ENCODE results near the gene TRIO.

TRIO gene

DNA sequence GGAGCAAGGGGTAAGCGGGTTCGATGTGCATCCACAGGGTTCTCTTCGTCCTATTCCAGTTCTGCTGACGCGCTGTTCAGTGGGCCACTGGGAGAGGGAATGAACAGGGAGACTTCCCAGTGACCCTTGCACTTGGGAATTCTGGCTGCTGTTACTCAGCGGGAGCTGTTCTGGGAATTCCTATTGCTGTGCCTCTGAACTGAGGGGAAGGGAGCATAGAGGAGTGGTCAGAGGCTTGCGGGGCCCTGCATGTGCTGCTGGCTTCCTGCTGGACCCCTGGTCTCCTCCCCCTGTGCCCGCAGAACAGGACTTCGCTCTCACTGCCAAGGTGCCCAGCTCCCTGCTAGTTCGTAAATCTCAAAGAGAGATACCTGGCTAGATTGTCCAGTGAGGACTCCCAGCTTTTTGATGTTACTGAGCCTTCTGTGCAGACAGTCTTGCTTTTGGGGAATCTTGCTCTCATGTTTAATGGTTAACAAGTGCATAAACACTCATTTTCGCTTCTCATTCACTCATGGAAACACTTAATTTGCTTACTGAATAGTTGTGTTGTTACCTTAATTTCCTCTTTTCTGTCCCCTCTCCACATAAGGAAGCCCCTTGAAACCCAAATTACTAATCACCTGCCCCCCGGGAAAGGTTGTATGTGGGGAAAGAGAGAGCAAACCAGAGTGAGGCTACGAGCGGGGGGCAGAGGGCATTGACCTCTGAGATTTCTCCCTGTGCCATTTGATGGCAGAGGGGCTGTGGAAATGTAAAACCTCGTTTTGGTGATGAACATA, 5.9 kb downstream of the TRIO start:
- no peak for DNase-seq

DNA sequence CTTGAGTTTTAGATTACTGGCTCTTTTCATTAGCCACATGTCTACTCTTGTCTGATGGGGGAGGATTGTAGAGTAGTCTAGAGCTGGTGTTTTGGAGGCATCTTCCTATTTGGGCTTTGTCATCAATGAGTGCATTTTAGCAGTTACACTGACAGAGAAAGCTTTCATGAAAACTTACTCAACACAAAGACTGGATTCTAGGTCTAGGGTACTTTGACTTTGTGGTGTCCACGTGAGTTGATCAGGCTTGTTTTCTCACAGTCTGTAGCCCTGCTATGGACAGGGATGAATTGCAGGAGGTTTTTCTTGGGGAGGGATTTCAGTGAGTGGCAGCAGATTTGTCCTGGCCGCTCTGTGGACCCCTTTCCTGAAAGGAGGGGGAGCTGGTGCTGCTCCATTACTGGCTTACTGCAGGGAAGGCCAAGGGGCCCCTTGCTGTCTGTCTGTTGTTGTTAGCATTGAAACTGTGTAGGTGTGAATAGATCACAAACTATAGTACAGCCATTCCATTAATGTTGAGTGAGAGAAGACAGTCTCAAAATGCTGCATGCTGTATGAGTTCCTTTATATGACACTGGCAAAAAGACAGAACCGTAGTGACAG, 6.6 kb downstream of the TRIO start:
- DNase-seq = no peak

DNA sequence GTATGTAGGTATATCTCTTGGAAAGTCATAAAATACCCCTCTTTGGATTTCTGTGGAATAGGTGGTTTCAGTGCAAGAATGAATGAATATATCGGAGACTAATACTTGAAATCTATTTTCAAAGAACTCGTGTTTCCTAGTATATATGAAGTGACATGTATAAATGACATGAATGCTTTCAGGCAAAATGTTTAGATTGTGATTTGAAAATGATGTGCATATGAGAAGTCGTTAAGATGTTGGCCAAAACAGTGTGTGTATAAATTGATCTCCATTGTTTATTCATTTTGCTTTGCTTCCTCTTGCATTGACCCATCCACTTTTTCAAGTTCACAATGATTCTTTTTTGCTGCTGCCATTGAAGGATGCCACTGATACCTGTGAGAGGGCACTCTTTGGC, 8.3 kb downstream of the TRIO start:
- DNase-seq = no peak

DNA sequence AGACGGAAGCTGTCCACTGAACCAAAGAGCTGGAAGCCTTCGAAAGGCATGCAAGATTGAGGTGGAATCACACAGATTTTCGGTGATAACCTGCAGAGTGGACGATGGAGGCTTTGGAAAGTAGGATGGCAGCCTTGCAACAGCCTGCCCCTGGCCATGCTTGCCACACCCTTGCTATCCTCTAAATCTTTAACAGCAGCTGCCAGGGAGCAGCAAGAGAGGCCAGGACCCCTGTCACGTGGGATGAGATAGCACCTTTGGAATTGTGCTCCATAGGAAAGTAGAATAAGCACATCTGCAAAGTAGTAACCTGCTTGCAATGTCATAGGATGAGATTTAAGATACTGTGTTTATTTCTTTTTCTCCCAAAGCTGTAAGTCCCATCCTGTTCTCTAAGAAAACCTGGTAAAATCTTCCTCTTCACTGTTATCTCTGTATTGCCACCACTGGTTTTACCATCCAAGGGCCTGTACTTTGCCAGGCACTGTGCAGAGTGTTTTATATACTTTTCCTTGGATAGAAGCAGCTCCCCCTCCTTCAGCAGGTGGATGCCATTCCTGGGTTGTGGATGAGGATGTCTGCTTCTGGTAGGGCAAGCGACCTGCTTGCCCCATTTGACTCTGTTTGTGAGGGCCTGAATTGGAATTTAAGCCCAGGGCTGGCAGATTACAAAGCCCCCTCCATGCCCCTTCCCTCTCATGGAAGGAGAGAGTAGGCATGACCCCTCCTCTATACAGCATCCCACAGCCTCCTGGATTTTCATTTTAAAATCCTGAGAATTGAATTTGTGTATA, 10.1 kb downstream of the TRIO start:
- no peak for DNase-seq

DNA sequence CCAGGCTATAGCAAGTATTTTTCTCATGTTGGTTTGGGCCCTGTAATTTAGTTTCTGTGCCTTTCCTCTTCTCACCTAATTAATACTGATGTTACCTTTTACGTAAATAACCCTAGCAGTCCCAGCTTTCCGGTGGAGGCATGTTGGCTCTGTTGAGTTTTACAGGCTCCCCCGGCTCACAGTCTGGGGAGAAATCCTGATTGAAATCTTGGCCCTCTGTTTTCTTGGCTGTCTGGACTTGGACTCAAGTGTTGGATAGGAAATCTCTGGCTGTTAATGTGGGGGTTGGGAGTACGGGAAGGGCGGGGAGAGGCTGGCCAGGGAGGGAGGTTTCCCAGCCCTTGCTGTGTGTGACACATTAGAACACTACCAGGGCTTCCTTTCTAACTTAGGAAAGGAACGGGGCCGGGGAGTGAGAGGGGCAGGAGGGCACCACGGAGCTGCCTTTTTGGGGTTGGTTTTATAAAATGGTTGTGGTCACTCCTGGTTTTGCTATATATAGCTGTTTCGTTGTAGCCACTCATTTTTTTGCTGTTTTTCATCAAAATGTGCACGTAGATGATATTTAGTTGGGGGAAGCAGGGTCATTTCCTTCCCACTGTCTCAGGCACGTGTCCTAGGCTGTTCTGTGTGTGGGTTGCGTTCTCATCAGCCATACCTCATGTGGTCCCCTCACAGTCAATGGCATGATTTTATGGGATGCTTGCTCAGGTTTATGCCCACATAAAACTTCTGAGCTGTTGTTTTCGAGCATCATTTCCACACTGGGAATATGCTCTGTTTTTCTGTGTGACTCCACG, 11.0 kb downstream of the TRIO start:
- DNase-seq = no peak

DNA sequence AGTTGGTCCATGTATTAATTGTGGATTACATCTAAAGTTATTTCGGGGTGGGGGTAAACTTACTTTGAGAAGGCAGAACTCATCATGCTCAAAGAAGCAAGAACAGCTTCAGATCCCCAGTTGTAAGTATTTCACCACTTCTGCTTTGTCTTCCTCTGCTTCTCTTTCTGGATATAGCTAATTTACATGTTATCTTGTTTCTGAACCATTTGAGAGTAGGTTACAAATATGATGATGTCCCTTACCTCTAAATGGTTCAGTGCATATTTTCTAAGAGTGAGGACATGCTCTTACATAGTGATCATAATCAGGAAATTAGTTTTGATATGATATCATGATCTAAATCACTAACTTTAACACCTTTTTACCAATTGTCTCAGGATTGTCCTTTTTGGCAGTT, 11.9 kb downstream of the TRIO start:
- no peak for DNase-seq

DNA sequence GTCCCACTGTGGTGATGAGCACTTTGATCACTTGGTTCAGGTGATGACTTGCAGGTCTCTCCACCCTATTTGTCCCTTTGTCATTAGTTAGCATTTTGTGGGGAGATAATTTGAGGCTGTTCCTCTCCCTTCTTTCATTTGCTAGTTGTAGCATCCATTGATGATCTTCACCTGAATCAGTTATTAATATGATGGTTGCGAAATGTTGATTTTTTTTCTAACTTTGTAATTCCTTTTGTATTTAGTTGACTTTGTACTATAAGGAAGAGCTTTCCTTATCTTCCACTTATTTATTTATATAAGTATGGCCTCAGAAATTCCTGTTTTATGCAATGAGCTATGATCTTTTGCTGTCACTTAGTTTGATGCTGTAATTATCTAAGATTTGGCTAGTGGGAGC, 12.6 kb downstream of the TRIO start:
- no peak for DNase-seq

DNA sequence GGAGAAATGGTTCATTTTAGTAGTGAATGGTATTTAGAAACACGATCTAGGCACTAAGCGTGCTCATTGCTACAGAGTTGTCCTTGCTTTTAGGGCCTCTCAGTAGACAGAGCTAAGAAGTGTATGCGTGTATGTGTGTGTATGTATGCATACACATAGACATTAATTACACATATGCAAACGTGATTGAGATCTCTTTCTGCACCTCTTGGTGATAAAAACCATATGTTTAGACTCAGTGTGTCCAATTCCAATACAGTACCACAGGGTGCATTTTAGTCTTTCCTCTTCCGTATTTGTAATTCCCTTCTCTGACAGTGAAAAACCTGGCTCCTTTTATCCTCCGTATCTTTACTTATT, 13.1 kb downstream of the TRIO start:
- no peak for DNase-seq

DNA sequence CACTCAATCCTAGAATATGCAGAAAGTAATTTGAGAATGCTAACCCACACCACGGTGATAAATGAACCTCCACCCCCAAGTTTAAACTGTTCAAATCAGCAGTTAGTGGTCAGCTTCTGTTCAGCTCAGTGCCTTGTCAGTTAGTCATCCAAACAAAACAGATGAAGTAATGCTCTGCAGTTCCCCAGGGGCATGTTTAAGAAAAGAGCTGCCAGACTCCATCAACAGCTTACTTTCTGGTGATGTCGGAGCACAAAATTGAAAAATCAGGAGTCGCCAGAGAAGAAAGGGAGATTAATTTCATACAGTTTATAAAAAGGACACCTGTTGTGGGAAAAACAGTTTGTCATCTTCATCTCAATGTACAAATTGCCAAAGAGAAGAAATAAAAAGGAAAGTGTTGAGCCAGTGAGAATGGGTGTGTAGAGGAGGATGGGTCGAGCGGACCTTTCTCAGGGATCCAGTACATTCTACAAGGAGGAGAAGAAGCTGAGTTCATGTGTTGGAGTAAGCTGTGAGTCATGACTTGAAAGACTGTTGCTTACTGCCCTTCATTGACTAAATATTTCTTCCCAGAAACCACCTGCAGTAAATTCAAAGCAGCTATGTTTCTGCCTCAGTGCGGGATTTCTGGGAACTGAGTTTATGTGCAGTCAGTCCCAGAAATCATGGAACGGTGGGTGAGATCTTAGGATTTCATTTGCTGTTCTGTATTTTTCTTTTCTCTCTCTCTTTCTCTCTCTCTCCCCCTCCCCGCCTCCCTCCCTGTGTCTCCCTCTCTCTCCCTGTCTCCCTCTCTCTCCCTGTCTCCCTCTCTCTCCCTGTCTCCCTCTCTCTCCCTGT, 13.7 kb downstream of the TRIO start:
- peak; percentile 30 for DNase-seq

DNA sequence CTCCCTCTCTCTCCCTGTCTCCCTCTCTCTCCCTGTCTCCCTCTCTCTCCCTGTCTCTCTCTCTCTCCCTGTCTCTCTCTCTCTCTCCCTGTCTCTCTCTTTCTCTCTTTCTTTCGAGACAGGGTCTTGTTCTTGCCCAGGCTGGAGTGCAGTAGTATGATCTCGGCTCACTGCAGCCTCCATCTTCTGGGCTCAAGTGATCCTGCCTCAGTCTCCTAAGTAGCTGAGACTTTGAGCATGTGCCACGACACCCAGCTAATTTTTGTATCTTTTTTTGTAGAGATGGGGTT, 14.3 kb downstream of the TRIO start:
- DNase-seq = no peak

DNA sequence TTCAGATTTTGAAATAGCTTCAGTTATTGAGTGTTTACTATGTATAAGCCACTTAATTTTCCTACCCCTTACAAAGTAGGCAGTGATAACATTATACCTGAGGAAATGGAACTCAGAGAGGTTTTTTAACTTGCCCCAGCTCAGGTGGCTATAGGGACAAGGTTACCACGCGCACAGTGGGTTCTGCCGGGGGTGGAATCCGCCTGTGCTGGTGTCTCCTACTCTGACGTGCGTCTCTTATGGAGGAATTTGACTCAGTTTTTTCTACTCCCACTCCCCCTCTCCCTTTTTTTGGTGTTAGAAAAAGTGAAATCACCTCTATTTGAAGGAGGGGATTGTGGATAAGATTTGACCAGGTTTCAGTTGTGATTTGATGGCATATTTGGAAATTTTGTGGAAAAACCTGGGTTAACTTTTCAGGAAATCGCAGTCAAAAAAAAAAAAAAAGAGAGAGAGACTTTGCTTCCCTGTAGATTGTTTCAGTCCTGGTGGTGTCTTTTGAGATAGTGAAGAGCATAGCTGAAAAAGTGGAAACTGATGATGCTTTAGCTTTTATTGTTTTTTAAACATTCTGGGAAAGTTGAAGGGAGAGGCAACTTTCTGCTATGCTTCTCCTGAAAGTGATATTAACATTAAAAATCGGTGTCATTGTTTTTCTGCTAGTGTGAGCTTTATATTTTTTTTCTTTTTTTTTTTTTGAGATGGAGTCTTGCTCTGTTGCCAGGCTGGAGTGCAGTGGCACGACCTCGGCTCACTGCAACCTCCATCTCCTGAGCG, 15.9 kb downstream of the TRIO start:
- no peak for DNase-seq

DNA sequence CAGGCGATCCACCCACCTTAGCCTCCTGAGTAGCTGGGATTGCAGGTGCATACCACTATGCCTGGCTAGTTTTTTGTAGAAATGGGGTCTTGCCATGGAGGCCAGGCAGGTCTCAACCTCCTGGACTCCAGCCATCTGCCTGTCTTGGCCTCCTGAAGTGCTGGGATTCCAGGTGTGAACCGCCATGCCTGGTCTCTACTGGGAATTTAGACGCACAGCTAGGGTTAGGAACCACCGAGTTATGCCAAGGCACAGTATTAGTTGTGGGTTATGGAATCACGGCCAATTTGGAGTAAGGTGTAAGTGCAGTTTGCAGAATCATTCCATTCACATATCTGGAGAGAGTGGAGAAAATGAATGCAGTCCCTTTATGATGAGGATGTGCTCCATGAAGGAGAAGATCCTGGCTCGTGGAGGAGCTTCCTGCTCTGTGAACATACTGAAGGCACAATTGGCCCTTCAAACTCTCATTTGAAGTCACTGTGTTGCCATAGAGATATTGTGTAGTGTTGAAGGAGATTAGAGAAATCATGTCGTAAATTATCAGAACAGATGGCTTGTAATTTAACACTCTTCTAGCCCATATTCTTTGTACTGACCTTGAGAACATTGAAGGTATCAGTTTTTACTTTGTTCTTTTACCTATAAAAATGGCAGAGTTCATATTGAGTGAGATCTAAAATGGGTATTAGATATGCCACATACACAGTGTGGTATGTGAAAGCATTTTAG, 18.8 kb downstream of the TRIO start:
- DNase-seq = peak; percentile 94

DNA sequence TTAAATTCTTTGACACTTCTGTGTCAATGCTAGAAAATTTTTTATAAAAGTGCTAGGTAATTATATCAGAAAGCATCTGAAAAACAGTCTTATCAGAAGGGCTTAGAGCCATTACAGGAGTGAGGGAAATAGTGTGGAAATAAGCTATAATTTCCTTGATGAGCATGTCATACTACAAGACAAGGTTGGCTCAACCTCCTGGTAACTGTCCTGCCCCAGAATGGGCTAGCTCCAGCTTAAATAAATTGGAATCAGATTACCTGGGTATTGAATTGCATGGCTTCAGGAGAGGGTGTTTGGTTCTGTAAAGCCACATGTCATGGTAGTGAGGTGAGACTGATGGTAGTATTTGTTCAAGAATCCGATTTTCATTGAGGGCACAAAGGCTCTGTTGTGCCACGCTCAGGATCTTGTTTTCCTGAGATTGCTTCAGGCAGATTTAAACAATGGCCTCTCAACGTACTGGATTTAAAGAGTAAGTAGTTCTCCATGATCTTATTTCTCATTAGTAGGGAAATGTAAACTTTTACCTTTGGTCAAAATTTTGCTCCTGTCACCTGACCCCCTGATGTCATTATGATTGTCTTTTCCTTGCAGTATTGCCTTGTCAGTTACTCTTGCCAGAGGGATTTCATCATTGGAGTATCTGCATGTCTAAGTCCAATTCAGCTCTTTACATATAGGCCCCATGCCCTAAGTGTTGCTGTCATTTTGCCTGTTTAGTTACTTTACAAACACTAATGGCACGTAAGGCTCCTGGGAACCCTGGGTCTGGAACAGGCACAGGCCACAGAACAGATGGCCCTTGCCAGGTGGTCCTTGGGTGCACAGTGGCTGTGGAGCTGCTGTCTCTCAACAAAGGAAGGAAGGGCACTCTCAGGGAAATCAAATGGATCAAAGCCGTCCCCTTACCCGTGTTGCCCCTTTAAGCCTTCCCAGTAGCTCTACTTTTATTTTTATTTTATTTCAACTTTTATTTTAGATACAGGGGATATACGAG, 21.3 kb downstream of the TRIO start:
- DNase-seq = no peak

DNA sequence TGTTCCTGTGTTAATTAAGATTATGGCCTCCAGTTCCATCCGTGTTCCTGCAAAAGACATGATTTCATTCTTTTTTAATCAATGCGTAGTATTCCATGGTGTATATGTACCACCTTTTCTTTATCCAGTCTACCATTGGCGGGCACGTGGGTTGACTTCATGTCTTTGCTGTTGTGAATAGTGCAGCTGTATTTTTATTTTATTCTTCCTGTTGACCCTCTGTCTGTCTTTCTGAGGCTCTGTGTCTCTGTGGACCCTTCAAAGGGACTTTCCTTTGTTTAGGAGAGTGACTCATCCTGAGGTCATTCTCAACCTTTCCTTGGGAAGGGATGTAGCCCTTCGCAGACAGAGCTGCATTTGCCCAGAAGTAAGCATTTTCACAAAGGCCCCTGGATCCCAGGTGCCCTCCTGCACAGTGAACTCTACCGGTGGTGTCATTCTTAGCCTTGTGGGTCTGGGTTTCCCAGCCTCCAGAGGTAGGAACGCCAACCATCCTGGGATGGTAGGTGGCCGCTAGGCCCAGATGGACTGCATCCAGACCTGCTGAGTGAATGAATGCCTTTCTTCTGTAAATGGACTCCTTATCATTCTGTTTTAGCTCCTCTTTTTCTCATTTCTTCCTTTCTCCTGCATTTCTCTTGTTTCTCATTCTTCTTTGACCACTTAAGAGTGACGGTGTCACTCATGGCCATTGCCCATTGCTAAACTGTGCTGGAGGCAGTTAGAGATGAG, 22.4 kb downstream of the TRIO start:
- no peak for DNase-seq

DNA sequence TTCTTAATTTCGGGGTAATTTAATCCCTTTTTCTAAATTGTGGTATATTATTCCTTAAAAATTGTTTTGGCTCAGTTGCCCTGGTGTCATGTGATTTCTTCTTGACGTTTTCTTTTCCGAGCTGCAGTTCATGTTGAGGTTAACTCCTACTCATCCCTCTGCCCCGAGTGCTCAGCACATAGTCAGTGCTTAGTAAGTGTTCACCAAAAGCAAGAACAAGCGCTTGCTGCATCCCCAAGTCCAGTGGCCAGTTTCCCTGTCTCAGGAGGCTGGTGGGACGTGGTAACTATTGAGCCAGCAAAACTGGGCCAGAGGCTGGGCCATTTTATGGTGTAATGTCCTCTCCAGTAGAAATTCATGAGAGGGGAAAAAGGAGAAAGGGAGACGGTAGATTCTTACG, 23.3 kb downstream of the TRIO start:
- DNase-seq = no peak

DNA sequence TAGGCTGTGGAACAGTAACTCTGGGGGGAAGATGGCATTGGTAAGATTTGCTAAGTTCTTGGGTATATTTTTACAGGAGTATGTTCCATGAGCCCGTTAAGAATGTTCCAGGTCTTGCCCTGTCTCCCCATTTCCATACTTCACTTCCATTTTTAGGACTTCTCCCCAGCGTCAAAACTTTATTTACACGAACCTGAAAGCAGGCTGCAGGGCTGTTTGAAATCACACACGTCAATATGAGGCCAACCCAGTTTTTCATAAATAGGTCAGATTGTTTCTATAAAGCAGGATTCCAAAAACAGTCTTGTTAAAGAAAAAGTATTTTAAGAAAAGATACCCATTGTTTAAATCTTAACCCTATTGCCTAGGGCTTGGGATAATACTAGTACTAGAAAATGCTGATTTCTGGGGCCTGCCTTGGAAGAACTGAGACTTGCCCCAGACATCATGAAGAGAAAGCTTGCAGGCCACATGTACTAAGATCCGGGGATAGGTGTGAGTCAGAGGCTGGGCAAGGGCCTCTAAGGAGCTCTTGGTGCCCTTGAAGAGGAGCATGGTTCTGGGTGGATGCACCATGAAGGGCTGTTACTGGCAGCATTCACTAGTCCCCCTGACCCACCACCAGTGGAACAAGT, 24.2 kb downstream of the TRIO start:
- DNase-seq = no peak

DNA sequence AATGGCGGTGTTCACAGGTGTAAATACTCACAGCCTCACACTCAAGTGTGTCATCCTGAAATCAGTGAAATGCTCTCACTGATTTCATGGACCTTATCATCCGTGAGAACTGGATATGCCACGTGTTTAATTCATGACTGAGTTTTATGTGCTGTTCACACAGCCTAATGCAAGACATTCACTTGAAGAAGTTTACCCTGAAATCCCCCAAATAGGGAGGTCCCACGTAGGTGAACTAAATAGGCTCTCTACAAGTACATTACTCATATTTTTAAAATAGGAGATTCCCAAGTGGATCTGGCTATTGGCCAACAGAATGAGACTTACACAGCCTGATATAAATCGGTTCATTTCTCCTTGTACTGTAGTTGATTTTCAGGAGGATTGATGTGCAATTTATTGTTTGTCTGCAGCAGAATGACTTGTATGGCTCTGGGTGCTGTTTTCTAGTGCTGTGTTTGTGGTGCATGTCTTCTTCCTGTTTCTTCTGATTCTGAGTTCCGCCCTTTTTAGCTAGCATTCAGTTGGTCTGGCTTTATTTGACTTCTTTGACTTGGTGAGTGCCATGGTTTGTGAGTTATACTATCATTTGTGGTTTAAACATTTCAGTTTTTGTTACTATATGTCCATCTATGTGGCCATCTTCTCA, 25.1 kb downstream of the TRIO start:
- DNase-seq = no peak

DNA sequence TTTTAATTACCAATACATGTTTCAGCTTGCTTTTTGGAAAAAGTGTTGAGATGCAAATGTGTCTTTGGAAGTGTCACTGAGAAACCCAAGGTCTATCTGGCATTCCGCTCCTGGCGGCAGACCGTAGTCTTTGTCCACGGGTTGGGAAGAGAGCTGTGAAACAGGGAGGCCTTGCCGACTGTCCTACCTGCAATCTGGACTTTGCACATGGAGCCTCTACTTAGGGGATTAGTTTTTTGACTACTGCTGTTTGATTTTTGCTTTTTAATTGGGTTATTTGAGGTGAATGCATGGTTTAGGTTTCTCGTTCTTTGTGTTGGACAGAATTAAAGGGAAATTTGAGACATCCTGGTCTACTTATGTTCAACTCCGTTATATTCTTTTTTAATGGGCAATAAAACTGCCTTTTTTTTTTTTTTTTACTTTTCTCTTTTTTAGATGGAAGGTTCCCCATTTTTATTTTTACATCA, 25.7 kb downstream of the TRIO start:
- no peak for DNase-seq

All from NCI-H748 treated with DMSO at 0.1 percent for 48 hours (cell line).